Psoas muscle (tissue), 8 donors: ENCODE results near the gene AXIN2. TPM values are rescaled to one million over a fixed set of nuclear protein-coding genes. Genes with fewer than 3 reads are reported as not detected.

ENCODE experiments used
- ATAC-seq, 4 donors: fragments of 200-7000 bp; cut with Tn5 transposase; one replicate each; pipeline ENCODE4 v1.9.1; 2020; ENCODE audit warnings: moderate library complexity in 3 of 4, mild to moderate bottlenecking in 2 of 4
- DNase-seq, 2 donors: peaks; one replicate each; pipeline ENCODE4 v3.0.0-alpha.2; 2020
- H3K27ac ChIP-seq: fragments of 200-600 bp; one replicate; pipeline ENCODE4 v1.8.0; 2022
- H3K27me3 ChIP-seq, 3 donors: fragments of 200-600 bp in 1 of 3; one replicate each; pipeline versions ENCODE4 v1.6.1 to v1.8.0; 2013 to 2022; ENCODE audit warnings: low read length in 2 of 3, mild to moderate bottlenecking in 2 of 3, moderate library complexity in 1 of 3; ENCODE audit not compliant: insufficient read depth in 3 of 3
- H3K36me3 ChIP-seq, 2 donors: fragments of 200-600 bp in 1 of 2; one replicate each; pipeline versions ENCODE4 v1.6.1 to v1.8.0; 2013 to 2022; ENCODE audit warnings: low read depth in 1 of 2, mild to moderate bottlenecking in 1 of 2, moderate library complexity in 1 of 2; ENCODE audit not compliant: insufficient read depth in 1 of 2
- H3K4me1 ChIP-seq: fragments of 200-600 bp; one replicate; pipeline ENCODE4 v1.8.0; 2022
- H3K4me3 ChIP-seq: fragments of 200-600 bp; one replicate; pipeline ENCODE4 v1.8.0; 2022; ENCODE audit warnings: mild to moderate bottlenecking
- H3K9me3 ChIP-seq: fragments of 200-600 bp; one replicate; pipeline ENCODE4 v1.8.0; 2022
- CTCF ChIP-seq: fragments of 200-600 bp; IDR thresholded peaks from one replicate; pipeline ENCODE4 v1.8.0; 2022; ENCODE audit warnings: antibody characterized with exemption
- WGBS, 3 donors: extraction: QIAGEN DNeasy Blood & Tissue Kit; methylation state at CpG; one replicate each; pipeline versions ENCODE4 v1.1.6 to v1.1.7; 2013; 5-methylcytosine and 5-hydroxymethylcytosine counted together
- intact Hi-C, 2 donors: fragments of 100-400 bp; cut with DNase I; formaldehyde crosslinking; loops; one replicate each; pipeline versions ENCODE4 v1.11.0 to v1.14.2; 2022
- polyA plus RNA-seq, 3 donors: library from polyadenylated mRNA; stranded (reverse); fragments of 200-250 nt; gene quantifications; one replicate each; pipeline ENCODE4 v1.2.3, GENCODE V29; 2013
- total RNA-seq, 4 donors: library from RNA; stranded (reverse); fragmentation: NEBNext Ultra II Directional in 2 of 4; extraction: Animal tissue kit (Norgen Biotek cat#: 25700) in 2 of 4; gene quantifications; one replicate each; pipeline versions ENCODE4 v1.2.1 to v1.2.4, GENCODE V29; 2021 to 2023
- donor health status: healthy with polysubstance abuse.
- donor health status: DM: no; HTN: no; CAD: no; lungs with moderate emphysema.
- donor health status: Bipolar disorder and iron deficiency.
- donor health status: healthy.
- donor health status: DM: yes; HTN: yes; CAD: no.
- donor health status: DM: no; HTN: no; CAD: no.
- donor health status: DM: no; HTN: no; CAD: no.
- donor health status: DM: yes; HTN: yes; CAD: no.

AXIN2 gene
- total and polyA plus RNA-seq, 7 donors = 0.72 to 19.1 (median 8.0) TPM

GRCh38 chr17:65601881-65602280, 40.4 kb upstream of the AXIN2 start:
- H3K4me3 ChIP-seq = no peak overlapping the region
- H3K27me3 ChIP-seq = no peaks in the 10 kb centered on the region
- ATAC-seq (no peak), DNase-seq (no peak)
- no peaks in the 10 kb centered on the region for H3K36me3 ChIP-seq
- H3K4me1 ChIP-seq = no peaks in the 10 kb centered on the region
- H3K9me3 ChIP-seq = no peaks in the 10 kb centered on the region
- no peak overlapping the region for H3K27ac ChIP-seq
- intact Hi-C loops = no loop called here
- no peak for TF ChIP-seq CTCF
- 97 to 99% (median 98%) methylated on average over 2 of the region's 2 CpGs for WGBS, 3 donors

GRCh38 chr17:65601145-65601544, 39.7 kb upstream of the AXIN2 start:
- Histone ChIP-seq H3K9me3 (no peaks in the 10 kb centered on the region), H3K4me1 (no peaks in the 10 kb centered on the region), H3K4me3 (no peak overlapping the region), H3K27ac (no peak overlapping the region), H3K36me3 (no peaks in the 10 kb centered on the region), H3K27me3 (no peaks in the 10 kb centered on the region)
- 74 to 84% (median 74%) methylated on average over 1 of the region's 1 CpG for WGBS, 3 donors
- intact Hi-C loops = no loop called here
- ATAC-seq = no peak
- no peak for DNase-seq
- no peak for TF ChIP-seq CTCF

GRCh38 chr17:65600518-65600917, 39.1 kb upstream of the AXIN2 start:
- no peak for TF ChIP-seq CTCF
- intact Hi-C loops = no loop called here
- no peak for DNase-seq
- no peaks in the 10 kb centered on the region for H3K9me3 ChIP-seq
- 61 to 74% (median 64%) methylated on average over 1 of the region's 1 CpG for WGBS, 3 donors
- no peak for ATAC-seq
- H3K27me3 ChIP-seq = no peaks in the 10 kb centered on the region
- no peaks in the 10 kb centered on the region for H3K36me3 ChIP-seq
- H3K4me3 ChIP-seq = no peak overlapping the region
- no peak overlapping the region for H3K27ac ChIP-seq
- no peaks in the 10 kb centered on the region for H3K4me1 ChIP-seq

GRCh38 chr17:65599650-65600049, 38.2 kb upstream of the AXIN2 start:
- no peak overlapping the region for H3K27ac ChIP-seq
- no peak for ATAC-seq
- H3K9me3 ChIP-seq = no peaks in the 10 kb centered on the region
- no peaks in the 10 kb centered on the region for H3K27me3 ChIP-seq
- no peak for TF ChIP-seq CTCF
- H3K4me3 ChIP-seq = no peak overlapping the region
- H3K36me3 ChIP-seq = no peaks in the 10 kb centered on the region
- DNase-seq = no peak
- intact Hi-C loops = no loop called here
- 72 to 84% (median 75%) methylated on average over 5 of the region's 5 CpGs for WGBS, 3 donors
- H3K4me1 ChIP-seq = no peaks in the 10 kb centered on the region

GRCh38 chr17:65598746-65599145, 37.3 kb upstream of the AXIN2 start:
- H3K4me1 ChIP-seq = no peaks in the 10 kb centered on the region
- 99 to 100% (median 100%) methylated on average over 1 of the region's 1 CpG for WGBS, 3 donors
- H3K9me3 ChIP-seq = no peaks in the 10 kb centered on the region
- DNase-seq (no peak), ATAC-seq (no peak)
- intact Hi-C loops = no loop called here
- H3K4me3 ChIP-seq = no peak overlapping the region
- H3K27ac ChIP-seq = no peak overlapping the region
- H3K27me3 ChIP-seq = no peaks in the 10 kb centered on the region
- H3K36me3 ChIP-seq = no peaks in the 10 kb centered on the region
- no peak for TF ChIP-seq CTCF
